ENCODE measurements around the gene BAZ1A. TPM values are rescaled to one million over a fixed set of nuclear protein-coding genes. Genes with fewer than 3 reads are reported as not detected.

The BAZ1A gene
- polyA plus RNA-seq, 1 donor from 2014 or later: 18.1 TPM

DNA sequence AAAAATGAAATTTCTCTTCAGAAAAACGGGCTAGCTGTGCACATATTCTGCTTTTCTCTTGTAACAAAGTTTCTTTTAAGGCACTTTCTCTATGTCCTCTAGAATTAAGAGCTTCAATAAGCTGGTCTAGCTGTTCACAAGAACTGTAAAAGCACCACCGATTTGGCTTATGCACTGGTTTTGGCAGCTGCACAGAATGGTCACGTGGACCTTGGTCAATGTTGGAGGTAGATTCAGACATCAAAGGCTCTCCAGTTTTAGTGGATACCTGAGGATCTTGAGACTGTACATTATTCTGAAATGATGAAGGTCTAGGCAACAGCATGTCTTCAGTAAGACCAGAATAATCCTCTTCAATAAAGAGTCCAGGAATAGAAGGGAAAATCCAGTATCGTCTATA is 99.2 kb downstream of the BAZ1A start:
- H3K36me3 ChIP-seq (ENCODE audit: insufficient read depth, low read length): peaks cover 7% of the 10 kb centered on the region
- no peaks in the 10 kb centered on the region for H3K9me2 ChIP-seq (ENCODE audit: insufficient read depth, low read length)

DNA sequence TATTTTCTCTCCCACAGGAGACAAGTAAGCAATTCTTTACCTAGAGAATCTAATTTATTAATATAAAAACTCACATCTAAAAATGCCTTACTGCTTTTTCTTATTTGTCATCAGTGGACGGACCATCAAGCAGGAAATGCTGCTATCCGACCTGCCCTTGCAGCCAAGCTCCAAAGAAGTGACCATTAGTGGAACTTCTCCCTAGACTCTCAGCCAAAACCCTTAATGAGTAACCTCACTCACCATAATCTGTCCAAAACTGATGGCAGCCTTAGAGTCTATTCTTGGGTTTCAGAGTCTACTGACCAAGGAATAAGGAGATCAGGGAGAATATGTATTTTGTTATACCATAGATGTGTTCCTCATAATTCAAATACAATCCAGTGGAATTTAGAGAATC is 99.8 kb downstream of the BAZ1A start:
- peaks cover 7% of the 10 kb centered on the region for H3K36me3 ChIP-seq (ENCODE audit: insufficient read depth, low read length)
- H3K9me3 ChIP-seq (ENCODE audit: low read length): no peaks in the 10 kb centered on the region
- H3F3A ChIP-seq (ENCODE audit: insufficient read depth, low read length, poor library complexity, severe bottlenecking): no peaks in the 10 kb centered on the region
- no peak overlapping the region for H3K27ac ChIP-seq (ENCODE audit: low read length)
- H4K20me1 ChIP-seq (ENCODE audit: insufficient read depth): no peaks in the 10 kb centered on the region
- H3K4me3 ChIP-seq (ENCODE audit: low read length): no peak overlapping the region
- H3K9ac ChIP-seq (ENCODE audit: low read length): no peak overlapping the region
- TF ChIP-seq MXI1 (conservative IDR thresholded peaks at IDR 0.05; ENCODE audit: poor library complexity, severe bottlenecking) (no peak), EP300 (conservative IDR thresholded peaks at IDR 0.05; ENCODE audit: poor library complexity, severe bottlenecking) (no peak), POLR2AphosphoS5 (IDR thresholded peaks at IDR 0.05) (no peak), EZH2 (IDR thresholded peaks at IDR 0.05; ENCODE audit: borderline replicate concordance, insufficient read depth, low read length, poor library complexity, severe bottlenecking) (no peak), TAF1 (IDR thresholded peaks at IDR 0.05; ENCODE audit: low read depth) (no peak), RAD21 (conservative IDR thresholded peaks at IDR 0.05) (no peak), SMC3 (conservative IDR thresholded peaks at IDR 0.05; ENCODE audit: poor library complexity) (no peak)
- TF ChIP-seq, protein P1, sequence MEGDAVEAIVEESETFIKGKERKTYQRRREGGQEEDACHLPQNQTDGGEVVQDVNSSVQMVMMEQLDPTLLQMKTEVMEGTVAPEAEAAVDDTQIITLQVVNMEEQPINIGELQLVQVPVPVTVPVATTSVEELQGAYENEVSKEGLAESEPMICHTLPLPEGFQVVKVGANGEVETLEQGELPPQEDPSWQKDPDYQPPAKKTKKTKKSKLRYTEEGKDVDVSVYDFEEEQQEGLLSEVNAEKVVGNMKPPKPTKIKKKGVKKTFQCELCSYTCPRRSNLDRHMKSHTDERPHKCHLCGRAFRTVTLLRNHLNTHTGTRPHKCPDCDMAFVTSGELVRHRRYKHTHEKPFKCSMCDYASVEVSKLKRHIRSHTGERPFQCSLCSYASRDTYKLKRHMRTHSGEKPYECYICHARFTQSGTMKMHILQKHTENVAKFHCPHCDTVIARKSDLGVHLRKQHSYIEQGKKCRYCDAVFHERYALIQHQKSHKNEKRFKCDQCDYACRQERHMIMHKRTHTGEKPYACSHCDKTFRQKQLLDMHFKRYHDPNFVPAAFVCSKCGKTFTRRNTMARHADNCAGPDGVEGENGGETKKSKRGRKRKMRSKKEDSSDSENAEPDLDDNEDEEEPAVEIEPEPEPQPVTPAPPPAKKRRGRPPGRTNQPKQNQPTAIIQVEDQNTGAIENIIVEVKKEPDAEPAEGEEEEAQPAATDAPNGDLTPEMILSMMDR (IDR thresholded peaks at IDR 0.05; ENCODE audit: poor library complexity, severe bottlenecking): no peak
- TF ChIP-seq, protein P2, sequence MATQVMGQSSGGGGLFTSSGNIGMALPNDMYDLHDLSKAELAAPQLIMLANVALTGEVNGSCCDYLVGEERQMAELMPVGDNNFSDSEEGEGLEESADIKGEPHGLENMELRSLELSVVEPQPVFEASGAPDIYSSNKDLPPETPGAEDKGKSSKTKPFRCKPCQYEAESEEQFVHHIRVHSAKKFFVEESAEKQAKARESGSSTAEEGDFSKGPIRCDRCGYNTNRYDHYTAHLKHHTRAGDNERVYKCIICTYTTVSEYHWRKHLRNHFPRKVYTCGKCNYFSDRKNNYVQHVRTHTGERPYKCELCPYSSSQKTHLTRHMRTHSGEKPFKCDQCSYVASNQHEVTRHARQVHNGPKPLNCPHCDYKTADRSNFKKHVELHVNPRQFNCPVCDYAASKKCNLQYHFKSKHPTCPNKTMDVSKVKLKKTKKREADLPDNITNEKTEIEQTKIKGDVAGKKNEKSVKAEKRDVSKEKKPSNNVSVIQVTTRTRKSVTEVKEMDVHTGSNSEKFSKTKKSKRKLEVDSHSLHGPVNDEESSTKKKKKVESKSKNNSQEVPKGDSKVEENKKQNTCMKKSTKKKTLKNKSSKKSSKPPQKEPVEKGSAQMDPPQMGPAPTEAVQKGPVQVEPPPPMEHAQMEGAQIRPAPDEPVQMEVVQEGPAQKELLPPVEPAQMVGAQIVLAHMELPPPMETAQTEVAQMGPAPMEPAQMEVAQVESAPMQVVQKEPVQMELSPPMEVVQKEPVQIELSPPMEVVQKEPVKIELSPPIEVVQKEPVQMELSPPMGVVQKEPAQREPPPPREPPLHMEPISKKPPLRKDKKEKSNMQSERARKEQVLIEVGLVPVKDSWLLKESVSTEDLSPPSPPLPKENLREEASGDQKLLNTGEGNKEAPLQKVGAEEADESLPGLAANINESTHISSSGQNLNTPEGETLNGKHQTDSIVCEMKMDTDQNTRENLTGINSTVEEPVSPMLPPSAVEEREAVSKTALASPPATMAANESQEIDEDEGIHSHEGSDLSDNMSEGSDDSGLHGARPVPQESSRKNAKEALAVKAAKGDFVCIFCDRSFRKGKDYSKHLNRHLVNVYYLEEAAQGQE (IDR thresholded peaks at IDR 0.05; ENCODE audit: borderline replicate concordance): no peak
- H3K79me2 ChIP-seq (replicated peaks; ENCODE audit: insufficient read depth, low read length): no peaks in the 10 kb centered on the region
- no peaks in the 10 kb centered on the region for H3K9me2 ChIP-seq (ENCODE audit: insufficient read depth, low read length)
- no peak overlapping the region for H2AFZ ChIP-seq (ENCODE audit: low read depth, low read length)
- no peaks in the 10 kb centered on the region for H3K27me3 ChIP-seq (ENCODE audit: insufficient read depth, low read depth, low read length)
- H3K4me2 ChIP-seq (ENCODE audit: low read length): no peak overlapping the region

More for the DNA sequence above, 99.2 kb downstream of the BAZ1A start:
- TF ChIP-seq TAF1 (IDR thresholded peaks at IDR 0.05; ENCODE audit: low read depth): no peak
- TF ChIP-seq, protein P1 (IDR thresholded peaks at IDR 0.05; ENCODE audit: poor library complexity, severe bottlenecking): no peak
- no peak for TF ChIP-seq EP300 (conservative IDR thresholded peaks at IDR 0.05; ENCODE audit: poor library complexity, severe bottlenecking)
- no peak for TF ChIP-seq EZH2 (IDR thresholded peaks at IDR 0.05; ENCODE audit: borderline replicate concordance, insufficient read depth, low read length, poor library complexity, severe bottlenecking)
- TF ChIP-seq POLR2AphosphoS5 (IDR thresholded peaks at IDR 0.05): no peak
- TF ChIP-seq, protein P2 (IDR thresholded peaks at IDR 0.05; ENCODE audit: borderline replicate concordance): no peak
- no peak for TF ChIP-seq SMC3 (conservative IDR thresholded peaks at IDR 0.05; ENCODE audit: poor library complexity)
- no peak for TF ChIP-seq RAD21 (conservative IDR thresholded peaks at IDR 0.05)
- no peak for TF ChIP-seq MXI1 (conservative IDR thresholded peaks at IDR 0.05; ENCODE audit: poor library complexity, severe bottlenecking)
- H3K9me3 ChIP-seq (ENCODE audit: low read length): no peaks in the 10 kb centered on the region
- H4K20me1 ChIP-seq (ENCODE audit: insufficient read depth): no peaks in the 10 kb centered on the region
- no peak overlapping the region for H3K9ac ChIP-seq (ENCODE audit: low read length)
- no peak overlapping the region for H3K27ac ChIP-seq (ENCODE audit: low read length)
- no peaks in the 10 kb centered on the region for H3K79me2 ChIP-seq (replicated peaks; ENCODE audit: insufficient read depth, low read length)
- H3K4me3 ChIP-seq (ENCODE audit: low read length): no peak overlapping the region
- no peak overlapping the region for H2AFZ ChIP-seq (ENCODE audit: low read depth, low read length)
- H3K4me2 ChIP-seq (ENCODE audit: low read length): no peak overlapping the region
- H3F3A ChIP-seq (ENCODE audit: insufficient read depth, low read length, poor library complexity, severe bottlenecking): no peaks in the 10 kb centered on the region
- H3K27me3 ChIP-seq (ENCODE audit: insufficient read depth, low read depth, low read length): no peaks in the 10 kb centered on the region
